H1 (cell line): ENCODE measurements around the gene ZBTB4. TPM values are rescaled to one million over a fixed set of nuclear protein-coding genes. Genes with fewer than 3 reads are reported as not detected.

ENCODE experiments used
- polyA plus RNA-seq, 7 experiments: library from polyadenylated mRNA; depleted of rRNA in 3 of 7; stranded (reverse) in 5 of 7; unstranded in 2 of 7; fragments of >200 nt in 5 of 7; fragments of 200-250 nt in 2 of 7; gene quantifications; 1 replicate in 5 of 7; 2 replicates in 1 of 7; 4 replicates in 1 of 7; pipeline versions ENCODE4 v1.2.1 to v1.2.3, GENCODE V29; 2011 to 2013; ENCODE audit warnings: missing spikeins in 2 of 7, mixed read lengths in 2 of 7
- total RNA-seq: library from RNA; stranded (reverse); fragmentation: NEBNext Ultra II Directional; extraction: Animal tissue kit (Norgen Biotek cat#: 25700); gene quantifications from 2 replicates; pipeline ENCODE4 v1.2.1, GENCODE V29; 2021
- TF ChIP-seq, protein P1 (sequence below): fragments of 300-600 bp; sonication (generic); IDR thresholded peaks from 2 replicates; pipeline ENCODE4 v1.7.1; 2012; ENCODE audit warnings: low read length, moderate library complexity, mild to moderate bottlenecking, inconsistent platforms; ENCODE audit not compliant: insufficient replicate concordance

Gene ZBTB4
- total and polyA plus RNA-seq, 2 of the 8 experiments (the other 6 are each of a cell fraction or from before 2014, with no cell fraction given), result 5.9 to 10.1 TPM

DNA sequence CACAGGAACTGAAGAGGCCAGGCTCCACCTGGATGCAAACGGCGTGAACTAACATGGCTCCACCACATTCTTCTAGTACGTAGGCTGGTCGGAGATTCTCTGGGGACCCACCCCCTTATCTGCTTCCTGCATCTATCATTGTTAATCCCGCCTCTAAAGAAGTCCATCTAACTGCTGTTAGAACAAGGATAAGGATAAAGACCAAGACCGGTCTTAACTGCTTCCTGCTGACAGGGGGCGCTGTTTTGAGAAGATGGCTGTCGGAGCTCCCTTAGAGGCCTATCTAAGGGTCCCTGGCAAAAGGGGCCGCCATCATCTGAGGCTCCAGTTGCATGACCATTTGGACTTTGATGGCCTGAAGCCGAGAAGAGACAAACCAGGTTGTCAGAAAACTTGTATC is 43.6 kb upstream of the ZBTB4 start (continued):
- TF ChIP-seq, protein P1, sequence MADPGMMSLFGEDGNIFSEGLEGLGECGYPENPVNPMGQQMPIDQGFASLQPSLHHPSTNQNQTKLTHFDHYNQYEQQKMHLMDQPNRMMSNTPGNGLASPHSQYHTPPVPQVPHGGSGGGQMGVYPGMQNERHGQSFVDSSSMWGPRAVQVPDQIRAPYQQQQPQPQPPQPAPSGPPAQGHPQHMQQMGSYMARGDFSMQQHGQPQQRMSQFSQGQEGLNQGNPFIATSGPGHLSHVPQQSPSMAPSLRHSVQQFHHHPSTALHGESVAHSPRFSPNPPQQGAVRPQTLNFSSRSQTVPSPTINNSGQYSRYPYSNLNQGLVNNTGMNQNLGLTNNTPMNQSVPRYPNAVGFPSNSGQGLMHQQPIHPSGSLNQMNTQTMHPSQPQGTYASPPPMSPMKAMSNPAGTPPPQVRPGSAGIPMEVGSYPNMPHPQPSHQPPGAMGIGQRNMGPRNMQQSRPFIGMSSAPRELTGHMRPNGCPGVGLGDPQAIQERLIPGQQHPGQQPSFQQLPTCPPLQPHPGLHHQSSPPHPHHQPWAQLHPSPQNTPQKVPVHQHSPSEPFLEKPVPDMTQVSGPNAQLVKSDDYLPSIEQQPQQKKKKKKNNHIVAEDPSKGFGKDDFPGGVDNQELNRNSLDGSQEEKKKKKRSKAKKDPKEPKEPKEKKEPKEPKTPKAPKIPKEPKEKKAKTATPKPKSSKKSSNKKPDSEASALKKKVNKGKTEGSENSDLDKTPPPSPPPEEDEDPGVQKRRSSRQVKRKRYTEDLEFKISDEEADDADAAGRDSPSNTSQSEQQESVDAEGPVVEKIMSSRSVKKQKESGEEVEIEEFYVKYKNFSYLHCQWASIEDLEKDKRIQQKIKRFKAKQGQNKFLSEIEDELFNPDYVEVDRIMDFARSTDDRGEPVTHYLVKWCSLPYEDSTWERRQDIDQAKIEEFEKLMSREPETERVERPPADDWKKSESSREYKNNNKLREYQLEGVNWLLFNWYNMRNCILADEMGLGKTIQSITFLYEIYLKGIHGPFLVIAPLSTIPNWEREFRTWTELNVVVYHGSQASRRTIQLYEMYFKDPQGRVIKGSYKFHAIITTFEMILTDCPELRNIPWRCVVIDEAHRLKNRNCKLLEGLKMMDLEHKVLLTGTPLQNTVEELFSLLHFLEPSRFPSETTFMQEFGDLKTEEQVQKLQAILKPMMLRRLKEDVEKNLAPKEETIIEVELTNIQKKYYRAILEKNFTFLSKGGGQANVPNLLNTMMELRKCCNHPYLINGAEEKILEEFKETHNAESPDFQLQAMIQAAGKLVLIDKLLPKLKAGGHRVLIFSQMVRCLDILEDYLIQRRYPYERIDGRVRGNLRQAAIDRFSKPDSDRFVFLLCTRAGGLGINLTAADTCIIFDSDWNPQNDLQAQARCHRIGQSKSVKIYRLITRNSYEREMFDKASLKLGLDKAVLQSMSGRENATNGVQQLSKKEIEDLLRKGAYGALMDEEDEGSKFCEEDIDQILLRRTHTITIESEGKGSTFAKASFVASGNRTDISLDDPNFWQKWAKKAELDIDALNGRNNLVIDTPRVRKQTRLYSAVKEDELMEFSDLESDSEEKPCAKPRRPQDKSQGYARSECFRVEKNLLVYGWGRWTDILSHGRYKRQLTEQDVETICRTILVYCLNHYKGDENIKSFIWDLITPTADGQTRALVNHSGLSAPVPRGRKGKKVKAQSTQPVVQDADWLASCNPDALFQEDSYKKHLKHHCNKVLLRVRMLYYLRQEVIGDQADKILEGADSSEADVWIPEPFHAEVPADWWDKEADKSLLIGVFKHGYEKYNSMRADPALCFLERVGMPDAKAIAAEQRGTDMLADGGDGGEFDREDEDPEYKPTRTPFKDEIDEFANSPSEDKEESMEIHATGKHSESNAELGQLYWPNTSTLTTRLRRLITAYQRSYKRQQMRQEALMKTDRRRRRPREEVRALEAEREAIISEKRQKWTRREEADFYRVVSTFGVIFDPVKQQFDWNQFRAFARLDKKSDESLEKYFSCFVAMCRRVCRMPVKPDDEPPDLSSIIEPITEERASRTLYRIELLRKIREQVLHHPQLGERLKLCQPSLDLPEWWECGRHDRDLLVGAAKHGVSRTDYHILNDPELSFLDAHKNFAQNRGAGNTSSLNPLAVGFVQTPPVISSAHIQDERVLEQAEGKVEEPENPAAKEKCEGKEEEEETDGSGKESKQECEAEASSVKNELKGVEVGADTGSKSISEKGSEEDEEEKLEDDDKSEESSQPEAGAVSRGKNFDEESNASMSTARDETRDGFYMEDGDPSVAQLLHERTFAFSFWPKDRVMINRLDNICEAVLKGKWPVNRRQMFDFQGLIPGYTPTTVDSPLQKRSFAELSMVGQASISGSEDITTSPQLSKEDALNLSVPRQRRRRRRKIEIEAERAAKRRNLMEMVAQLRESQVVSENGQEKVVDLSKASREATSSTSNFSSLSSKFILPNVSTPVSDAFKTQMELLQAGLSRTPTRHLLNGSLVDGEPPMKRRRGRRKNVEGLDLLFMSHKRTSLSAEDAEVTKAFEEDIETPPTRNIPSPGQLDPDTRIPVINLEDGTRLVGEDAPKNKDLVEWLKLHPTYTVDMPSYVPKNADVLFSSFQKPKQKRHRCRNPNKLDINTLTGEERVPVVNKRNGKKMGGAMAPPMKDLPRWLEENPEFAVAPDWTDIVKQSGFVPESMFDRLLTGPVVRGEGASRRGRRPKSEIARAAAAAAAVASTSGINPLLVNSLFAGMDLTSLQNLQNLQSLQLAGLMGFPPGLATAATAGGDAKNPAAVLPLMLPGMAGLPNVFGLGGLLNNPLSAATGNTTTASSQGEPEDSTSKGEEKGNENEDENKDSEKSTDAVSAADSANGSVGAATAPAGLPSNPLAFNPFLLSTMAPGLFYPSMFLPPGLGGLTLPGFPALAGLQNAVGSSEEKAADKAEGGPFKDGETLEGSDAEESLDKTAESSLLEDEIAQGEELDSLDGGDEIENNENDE, result no peak
- TF ChIP-seq, all 59 proteins: peak for 5
